Measurements from ENCODE around the gene B3GAT3. TPM values are rescaled to one million over a fixed set of nuclear protein-coding genes. Genes with fewer than 3 reads are reported as not detected.

The B3GAT3 gene
- total and polyA plus RNA-seq, 2 of the 8 experiments (the other 6 are each of a cell fraction or from before 2014, with no cell fraction given): 28.0 to 39.0 TPM

- 92% methylated on average over 8 of the region's 8 CpGs; no CpG with 5 or more reads in 1 of the 2 experiments for WGBS, 2 experiments (ENCODE audit: extremely low coverage in 1 of 2, insufficient coverage in 1 of 2, insufficient read length in 1 of 2, insufficient replicate concordance in 2 of 2, low coverage in 1 of 2, low lambda C conversion rate in 2 of 2, missing lambda C conversion rate in 1 of 2)
- Histone ChIP-seq H3K27ac (ENCODE audit: low read depth, low read length) (no peak overlapping the region), H3K4me3 (ENCODE audit: extremely low read depth in 1 of 4, insufficient read depth in 2 of 4, low read depth in 3 of 4, low read length in 4 of 4) (no peak overlapping the region), H3K14ac (ENCODE audit: insufficient read length) (no peak overlapping the region), H2BK12ac (ENCODE audit: low read depth, low read length) (no peak overlapping the region), H3K79me1 (ENCODE audit: low read depth, low read length) (no peaks in the 10 kb centered on the region; the same call in 1 of the 2 replicates), H3K4ac (replicated peaks; ENCODE audit: insufficient read length, low read depth, low read length) (no peak overlapping the region), H3K9ac (replicated peaks in 1 of 4; ENCODE audit: extremely low read depth in 1 of 4, low read depth in 3 of 4, low read length in 3 of 4) (0 out of 7 replicates have a peak overlapping the region, but pooled peaks of 1 of the 4 experiments have one; percentile 13), H2BK20ac (ENCODE audit: low read length) (no peak overlapping the region), H3K4me2 (ENCODE audit: insufficient read depth in 1 of 2, low read depth in 2 of 2, low read length in 2 of 2) (no peak overlapping the region), H3K23ac (ENCODE audit: insufficient read length) (no peak overlapping the region), H3K9me3 (ENCODE audit: insufficient read depth in 2 of 2, low read depth in 1 of 2, low read length in 1 of 2) (no peaks in the 10 kb centered on the region), H4K8ac (ENCODE audit: extremely low read depth, insufficient read depth, low read length) (no peak overlapping the region), H3K79me2 (ENCODE audit: control insufficient read depth in 1 of 2, insufficient read depth in 2 of 2, low read length in 2 of 2) (peaks cover 0 to 61% of the 10 kb centered on the region in 2 experiments; a peak in 3 of 4 replicates), H2BK15ac (ENCODE audit: low read length) (no peak overlapping the region), H4K5ac (ENCODE audit: insufficient read length, low read depth, low read length) (no peak overlapping the region), H3K4me1 (replicated peaks in 1 of 4; ENCODE audit: control insufficient read depth in 3 of 4, insufficient read depth in 4 of 4, low read length in 3 of 4) (peaks cover 2 to 6% (median 2%) of the 10 kb centered on the region in 4 experiments; a peak in 3 of 7 replicates), H3K27me3 (replicated peaks in 1 of 4; ENCODE audit: control insufficient read depth in 3 of 4, extremely low read depth in 1 of 4, insufficient read depth in 3 of 4, low read length in 3 of 4) (no peaks in the 10 kb centered on the region), H4K20me1 (replicated peaks in 1 of 2; ENCODE audit: control insufficient read depth in 1 of 2, insufficient read depth in 2 of 2, low read length in 2 of 2) (peaks cover 18 to 41% of the 10 kb centered on the region in 2 experiments), H3K36me3 (ENCODE audit: control insufficient read depth in 2 of 4, insufficient read depth in 4 of 4, low read length in 3 of 4) (peaks cover 50 to 93% (median 74%) of the 10 kb centered on the region in 4 experiments), H3K56ac (replicated peaks; ENCODE audit: insufficient read length, low read depth, low read length) (no peak overlapping the region), H4K91ac (replicated peaks; ENCODE audit: insufficient read length, low read length) (no peak overlapping the region), H3K18ac (ENCODE audit: extremely low read depth, low read length) (no peak overlapping the region), H2BK120ac (replicated peaks; ENCODE audit: low read depth, low read length) (no peak overlapping the region), H3K23me2 (ENCODE audit: low read depth, low read length) (no peaks in the 10 kb centered on the region; the same call in 1 of the 2 replicates), H2AK5ac (ENCODE audit: low read depth, low read length) (no peak overlapping the region), H2AFZ (ENCODE audit: low read length) (no peak overlapping the region), H2BK5ac (ENCODE audit: low read depth, low read length) (no peak overlapping the region)
- POLR2A ChIA-PET (ENCODE audit: partially characterized antibody): interaction anchor here (0.6 to 20.7 kb wide), 9 partner anchors 2 to 270 kb away, joined by 3 to 336 read pairs (median 4); partner anchors contain the start of genes C11orf98, CSKMT and EEF1G
- DNase-seq (ENCODE audit: low read depth in 1 of 2, low spot score in 2 of 2) (no peak), FAIRE-seq (no peak)
- CTCF ChIA-PET (ENCODE audit: partially characterized antibody): interaction anchor here (2.9 to 3.0 kb wide), 2 partner anchors 24 to 143 kb away, joined by 13 to 17 read pairs; no protein-coding TSS in a partner anchor
- TF ChIP-seq CBX5 (IDR thresholded peaks at IDR 0.05; ENCODE audit: low read depth, low read length) (no peak), MAX (IDR thresholded peaks at IDR 0.05) (no peak), CHD2 (IDR thresholded peaks at IDR 0.05; ENCODE audit: low read length) (no peak), CBX8 (IDR thresholded peaks at IDR 0.05; ENCODE audit: borderline replicate concordance, low read depth, low read length) (no peak), SIX5 (IDR thresholded peaks at IDR 0.05; ENCODE audit: low read depth, low read length) (no peak), JUN (IDR thresholded peaks at IDR 0.05; ENCODE audit: low read depth, low read length) (no peak), NANOG (IDR thresholded peaks at IDR 0.05; ENCODE audit: insufficient read depth, low read depth, low read length, poor library complexity, severe bottlenecking) (no peak), PHF8 (conservative IDR thresholded peaks at IDR 0.05; ENCODE audit: low read depth, low read length) (no peak), EGR1 (IDR thresholded peaks at IDR 0.05; ENCODE audit: borderline replicate concordance, low read depth, low read length) (no peak), TEAD4 (IDR thresholded peaks at IDR 0.05; ENCODE audit: low read depth, low read length) (no peak), E2F6 (IDR thresholded peaks at IDR 0.05) (no peak)
These were observed 54.7 kb downstream of the B3GAT3 start for GRCh38 chr11:62567018-62567633.

All from H1 (cell line).